Rectal smooth muscle tissue (tissue), 1 donor: ENCODE measurements around the gene ATG4B.
A peak's percentile ranks its signal among the peaks of the same experiment; 100 is the strongest.
"Not testable (repeated sequence)": the region's sequence is repeated elsewhere in the genome, so short reads cannot be mapped to it uniquely, and the experiment has no call there.

ENCODE experiments used
- H3K27ac ChIP-seq: one replicate; pipeline ENCODE4 v1.7.0; 2013; ENCODE audit warnings: low read depth, low read length, inconsistent platforms
- H3K27me3 ChIP-seq: one replicate; pipeline ENCODE4 v1.7.0; 2013; ENCODE audit warnings: low read length; ENCODE audit not compliant: control insufficient read depth, insufficient read depth
- H3K36me3 ChIP-seq: one replicate; pipeline ENCODE4 v1.7.0; 2013; ENCODE audit warnings: low read length; ENCODE audit not compliant: control insufficient read depth, insufficient read depth
- H3K4me1 ChIP-seq: one replicate; pipeline ENCODE4 v1.7.0; 2013; ENCODE audit warnings: low read length; ENCODE audit not compliant: control insufficient read depth, insufficient read depth
- H3K4me3 ChIP-seq: one replicate; pipeline ENCODE4 v1.7.0; 2013; ENCODE audit warnings: low read length
- H3K9ac ChIP-seq: one replicate; pipeline ENCODE4 v1.7.0; 2013; ENCODE audit warnings: low read length

The ATG4B gene

GRCh38 chr2:241637018-241637794, at the start of gene ATG4B, which contains the start of gene THAP4:
Gene ATG4B (plus strand): TSS chr2:241637693. CDS start chr2:241637715, 22 bp downstream.
Gene THAP4 (minus strand): TSS chr2:241637158. CDS start chr2:241637017, 141 bp downstream.
- Histone ChIP-seq H3K4me1 (peaks cover 14% of the 10 kb centered on the region), H3K27me3 (no peaks in the 10 kb centered on the region), H3K9ac (peak within 1 kb of the TSS; percentile 85), H3K27ac (peak within 1 kb of the TSS; percentile 97), H3K36me3 (peaks cover 10% of the 10 kb centered on the region), H3K4me3 (peak within 1 kb of the TSS; percentile 95)

GRCh38 chr2:241589863-241590262, 47.6 kb upstream of the ATG4B start:
- not testable (repeated sequence) for H3K9ac ChIP-seq, H3K4me1 ChIP-seq, H3K27ac ChIP-seq, H3K4me3 ChIP-seq, H3K27me3 ChIP-seq
- peaks cover 29% of the 10 kb centered on the region for H3K36me3 ChIP-seq

- H3K4me1 ChIP-seq, H3K27me3 ChIP-seq, H3K9ac ChIP-seq, H3K4me3 ChIP-seq, H3K27ac ChIP-seq: not testable (repeated sequence)
- H3K36me3 ChIP-seq, result peaks cover 26% of the 10 kb centered on the region
These were observed 46.7 kb upstream of the ATG4B start for GRCh38 chr2:241590496-241591455.

- H3K4me1 ChIP-seq, result no peaks in the 10 kb centered on the region
- H3K27ac ChIP-seq, result no peak overlapping the region
- no peaks in the 10 kb centered on the region for H3K27me3 ChIP-seq
- H3K36me3 ChIP-seq, result peaks cover 25% of the 10 kb centered on the region
- no peak overlapping the region for H3K9ac ChIP-seq
- H3K4me3 ChIP-seq, result no peak overlapping the region
These were observed 45.2 kb upstream of the ATG4B start for GRCh38 chr2:241592126-241592845.

- H3K36me3 ChIP-seq, result peaks cover 27% of the 10 kb centered on the region
- no peaks in the 10 kb centered on the region for H3K4me1 ChIP-seq
- H3K4me3 ChIP-seq, result no peak overlapping the region
- H3K27me3 ChIP-seq, result no peaks in the 10 kb centered on the region
- no peak overlapping the region for H3K9ac ChIP-seq
- no peak overlapping the region for H3K27ac ChIP-seq
These were observed 44.2 kb upstream of the ATG4B start for GRCh38 chr2:241593271-241593670.

- no peak overlapping the region for H3K9ac ChIP-seq
- H3K36me3 ChIP-seq, result peaks cover 27% of the 10 kb centered on the region
- H3K27ac ChIP-seq, result no peak overlapping the region
These were observed 41.8 kb upstream of the ATG4B start for GRCh38 chr2:241595600-241596140.

GRCh38 chr2:241597561-241597960, 39.9 kb upstream of the ATG4B start:
- Histone ChIP-seq H3K4me1 (no peaks in the 10 kb centered on the region), H3K9ac (no peak overlapping the region), H3K4me3 (no peak overlapping the region), H3K27me3 (no peaks in the 10 kb centered on the region), H3K27ac (no peak overlapping the region), H3K36me3 (peaks cover 23% of the 10 kb centered on the region)

More at GRCh38 chr2:241595600-241596140, 41.8 kb upstream of the ATG4B start:
- Histone ChIP-seq H3K4me3 (no peak overlapping the region), H3K27me3 (no peaks in the 10 kb centered on the region), H3K4me1 (no peaks in the 10 kb centered on the region)

GRCh38 chr2:241598061-241598460, 39.4 kb upstream of the ATG4B start:
- Histone ChIP-seq H3K4me1 (no peaks in the 10 kb centered on the region), H3K27me3 (no peaks in the 10 kb centered on the region), H3K36me3 (peaks cover 23% of the 10 kb centered on the region), H3K4me3 (no peak overlapping the region), H3K27ac (no peak overlapping the region), H3K9ac (no peak overlapping the region)

GRCh38 chr2:241598487-241598886, 39.0 kb upstream of the ATG4B start:
- Histone ChIP-seq H3K4me1 (no peaks in the 10 kb centered on the region), H3K27me3 (no peaks in the 10 kb centered on the region), H3K4me3 (no peak overlapping the region), H3K27ac (no peak overlapping the region), H3K9ac (no peak overlapping the region), H3K36me3 (peaks cover 19% of the 10 kb centered on the region)

- H3K4me3 ChIP-seq, result no peak overlapping the region
- peaks cover 12% of the 10 kb centered on the region for H3K36me3 ChIP-seq
- no peak overlapping the region for H3K27ac ChIP-seq
These were observed 37.9 kb upstream of the ATG4B start for GRCh38 chr2:241599615-241600014.

GRCh38 chr2:241601841-241602240, 35.7 kb upstream of the ATG4B start:
- Histone ChIP-seq H3K36me3 (peaks cover 13% of the 10 kb centered on the region), H3K27me3 (no peaks in the 10 kb centered on the region), H3K27ac (no peak overlapping the region), H3K9ac (no peak overlapping the region), H3K4me1 (no peaks in the 10 kb centered on the region), H3K4me3 (no peak overlapping the region)

More at GRCh38 chr2:241599615-241600014, 37.9 kb upstream of the ATG4B start:
- Histone ChIP-seq H3K27me3 (no peaks in the 10 kb centered on the region), H3K9ac (no peak overlapping the region), H3K4me1 (no peaks in the 10 kb centered on the region)

- H3K27ac ChIP-seq, result no peak overlapping the region
- no peaks in the 10 kb centered on the region for H3K27me3 ChIP-seq
- H3K9ac ChIP-seq, result no peak overlapping the region
- H3K4me1 ChIP-seq, result no peaks in the 10 kb centered on the region
- H3K4me3 ChIP-seq, result no peak overlapping the region
- peaks cover 10% of the 10 kb centered on the region for H3K36me3 ChIP-seq
These were observed 34.8 kb upstream of the ATG4B start for GRCh38 chr2:241602720-241603119.
